A549 (cell line): ENCODE measurements around the gene DYNC1I1. TPM values are rescaled to one million over a fixed set of nuclear protein-coding genes. Genes with fewer than 3 reads are reported as not detected.

Source experiments
- ATAC-seq, 2 experiments: fragments of 200-7000 bp in 1 of 2; fragments of >200 bp in 1 of 2; cut with Nextera tagmentation in 1 of 2; cut with Tn5 transposase in 1 of 2; 3 replicates each; pipeline versions ENCODE4 v1.8.0 to v1.9.1; 2018 to 2020; ENCODE audit warnings: mild to moderate bottlenecking in 1 of 2, moderate library complexity in 1 of 2
- CTCF ChIA-PET: fragments of 300-600 bp; sonication (Branson Sonifier 250); formaldehyde crosslinking; extraction: SDS; loops from one replicate; lab custom pipeline; 2021; ENCODE audit warnings: antibody characterized with exemption, inconsistent platforms; lab: Yijun Ruan, JAX
- POLR2A ChIA-PET: fragments of 350-600 bp; formaldehyde crosslinking; extraction: SDS; loops from one replicate; lab custom pipeline; 2021; ENCODE audit warnings: antibody characterized with exemption, inconsistent platforms; lab: Yijun Ruan, JAX
- DNase-seq, 2 experiments: peaks; one replicate each; pipeline versions ENCODE4 v3.0.0 to v3.0.0-alpha.2; 2011 to 2016; ENCODE audit warnings: low read depth in 1 of 2, low spot score in 1 of 2
- FAIRE-seq: peaks from 2 replicates; lab custom pipeline; 2011; peaks lifted over from hg19 to GRCh38; lab: Jason Lieb, UNC
- H3K27ac ChIP-seq, 2 experiments: fragments of >200 bp; sonication (Bioruptor Twin); formaldehyde crosslinking; 3 replicates each; pipeline ENCODE4 v1.5.1; 2016 to 2017
- H3K4me1 ChIP-seq: fragments of >200 bp; sonication (Bioruptor Twin); formaldehyde crosslinking; 3 replicates; pipeline ENCODE4 v1.6.1; 2016
- H3K4me2 ChIP-seq: fragments of >200 bp; sonication (Bioruptor Twin); formaldehyde crosslinking; 3 replicates; pipeline ENCODE4 v1.6.1; 2016
- H3K4me3 ChIP-seq: fragments of >200 bp; sonication (Bioruptor Twin); formaldehyde crosslinking; 3 replicates; pipeline ENCODE4 v1.5.1; 2016
- H3K9me3 ChIP-seq: fragments of >200 bp; sonication (Bioruptor Twin); formaldehyde crosslinking; 3 replicates; pipeline ENCODE4 v1.6.1; 2016
- BHLHE40 ChIP-seq: IDR thresholded peaks from 2 replicates; pipeline ENCODE4 v1.6.1; 2012; ENCODE audit warnings: low read depth, low read length, inconsistent platforms
- CBX2 ChIP-seq: fragments of 200-600 bp; sonication (generic); IDR thresholded peaks from 2 replicates; pipeline ENCODE4 v1.6.1; 2016; ENCODE audit warnings: low read depth, mild to moderate bottlenecking, borderline replicate concordance
- CEBPB ChIP-seq, 2 experiments: fragments of >200 bp in 1 of 2; sonication (Bioruptor Twin) in 1 of 2; formaldehyde crosslinking in 1 of 2; IDR thresholded peaks; 2 replicates each; pipeline ENCODE4 v1.6.1; 2012 to 2016
- CHD2 ChIP-seq: fragments of 150-350 bp; IDR thresholded peaks from 2 replicates; pipeline ENCODE4 v1.6.1; 2014; ENCODE audit warnings: low read length; ENCODE audit not compliant: partially characterized antibody
- CTCF ChIP-seq: fragments of >200 bp; sonication (Bioruptor Twin); formaldehyde crosslinking; IDR thresholded peaks from 3 replicates; pipeline ENCODE4 v1.5.1; 2016
- FOSB ChIP-seq: fragments of 250-450 bp; sonication (Bioruptor Pico); IDR thresholded peaks from 2 replicates; pipeline ENCODE4 v1.5.0; 2020; ENCODE audit warnings: mild to moderate bottlenecking, moderate library complexity
- FOXS1 ChIP-seq: fragments of 250-450 bp; sonication (Bioruptor Pico); IDR thresholded peaks from 2 replicates; pipeline ENCODE4 v1.5.0; 2020; ENCODE audit warnings: mild to moderate bottlenecking, moderate library complexity
- HES2 ChIP-seq: fragments of >200 bp; sonication (Bioruptor Twin); formaldehyde crosslinking; IDR thresholded peaks from 2 replicates; pipeline ENCODE4 v1.6.1; 2016
- HOXA7 ChIP-seq: fragments of 250-450 bp; sonication (Bioruptor Pico); IDR thresholded peaks from 2 replicates; pipeline ENCODE4 v1.5.0; 2020; ENCODE audit warnings: mild to moderate bottlenecking, moderate library complexity
- JUNB ChIP-seq: fragments of >200 bp; sonication (Bioruptor Twin); formaldehyde crosslinking; IDR thresholded peaks from 2 replicates; pipeline ENCODE4 v1.6.1; 2016
- KDM5A ChIP-seq: fragments of 200-600 bp; sonication (generic); IDR thresholded peaks from 2 replicates; pipeline ENCODE4 v1.6.1; 2016; ENCODE audit warnings: antibody characterized with exemption, mild to moderate bottlenecking
- MAX ChIP-seq: IDR thresholded peaks from 2 replicates; pipeline ENCODE4 v1.6.1; 2012
- NFE2L2 ChIP-seq: fragments of 150-350 bp; conservative IDR thresholded peaks from 2 replicates; pipeline ENCODE4 v1.6.1; 2014; ENCODE audit warnings: low read length
- POLR2A ChIP-seq: IDR thresholded peaks from 2 replicates; pipeline ENCODE4 v1.6.1; 2012; ENCODE audit warnings: mild to moderate bottlenecking, low read length
- RAD21 ChIP-seq, 2 experiments: fragments of >200 bp in 1 of 2; sonication (Bioruptor Twin) in 1 of 2; formaldehyde crosslinking in 1 of 2; IDR thresholded peaks in 1 of 2; conservative IDR thresholded peaks in 1 of 2; 2 replicates in 1 of 2; 3 replicates in 1 of 2; pipeline ENCODE4 v1.6.1; 2012 to 2018; ENCODE audit warnings: inconsistent platforms in 1 of 2
- RFX5 ChIP-seq: fragments of 450-650 bp; IDR thresholded peaks from 2 replicates; pipeline ENCODE4 v1.7.1; 2014; ENCODE audit warnings: antibody characterized with exemption, mild to moderate bottlenecking, moderate library complexity
- SMC3 ChIP-seq: fragments of >200 bp; sonication (Bioruptor Twin); formaldehyde crosslinking; IDR thresholded peaks from 3 replicates; pipeline ENCODE4 v1.6.1; 2018; ENCODE audit warnings: inconsistent platforms
- TFCP2L1 ChIP-seq: fragments of 250-450 bp; sonication (Bioruptor Pico); IDR thresholded peaks from 2 replicates; pipeline ENCODE4 v1.5.0; 2021; ENCODE audit warnings: mild to moderate bottlenecking
- WGBS: methylation state at CpG from one replicate; pipeline ENCODE4 v1.1.6; 2017; ENCODE audit errors: missing lambda C conversion rate; 5-methylcytosine and 5-hydroxymethylcytosine counted together
- polyA plus RNA-seq, 4 experiments: library from polyadenylated mRNA; depleted of rRNA in 3 of 4; stranded (reverse); fragments of >200 nt; fragmentation: RNase III in 1 of 4; extraction: RNeasy Plus Mini Kit Qiagen cat#74134 plus additional on column Dnase treatment in 1 of 4; gene quantifications; 2 replicates in 3 of 4; 3 replicates in 1 of 4; pipeline ENCODE4 v1.2.3, GENCODE V29; 2011 to 2017
- TF ChIP-seq, protein P1 (sequence below): IDR thresholded peaks from 2 replicates; pipeline ENCODE4 v1.6.1; 2012; ENCODE audit warnings: low read depth, borderline replicate concordance
- TF ChIP-seq, protein P2 (sequence below): IDR thresholded peaks from 2 replicates; pipeline ENCODE4 v1.6.1; 2012
- TF ChIP-seq, protein P3 (sequence below): fragments of 250-450 bp; sonication (Bioruptor Pico); IDR thresholded peaks from 2 replicates; pipeline ENCODE4 v1.5.0; 2020; ENCODE audit warnings: low read depth, mild to moderate bottlenecking, moderate library complexity
- TF ChIP-seq, protein P4 (sequence below): fragments of 450-650 bp; IDR thresholded peaks from 2 replicates; pipeline ENCODE4 v1.6.1; 2014; ENCODE audit warnings: antibody characterized with exemption

DYNC1I1 gene
- polyA plus RNA-seq, 2 of the 4 experiments (the other 2 are of a cell fraction): 0.04 TPM; not detected in 1

- Histone ChIP-seq H3K9me3 (0 out of 3 replicates have a peak, but pooled peaks cover 2% of the 10 kb centered on the region), H3K4me1 (no peaks in the 10 kb centered on the region), H3K27ac (no peak overlapping the region), H3K4me2 (no peak overlapping the region), H3K4me3 (no peak overlapping the region)
- no peak for TF ChIP-seq TFCP2L1 (CRISPR knock-in tag)
- TF ChIP-seq HES2: no peak
- no peak for TF ChIP-seq SMC3
- TF ChIP-seq KDM5A: no peak
- TF ChIP-seq, protein P1, sequence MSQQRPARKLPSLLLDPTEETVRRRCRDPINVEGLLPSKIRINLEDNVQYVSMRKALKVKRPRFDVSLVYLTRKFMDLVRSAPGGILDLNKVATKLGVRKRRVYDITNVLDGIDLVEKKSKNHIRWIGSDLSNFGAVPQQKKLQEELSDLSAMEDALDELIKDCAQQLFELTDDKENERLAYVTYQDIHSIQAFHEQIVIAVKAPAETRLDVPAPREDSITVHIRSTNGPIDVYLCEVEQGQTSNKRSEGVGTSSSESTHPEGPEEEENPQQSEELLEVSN: no peak
- no peak for TF ChIP-seq RFX5
- TF ChIP-seq POLR2A: no peak
- no peak for TF ChIP-seq JUNB
- no peak for TF ChIP-seq NFE2L2
- no peak for TF ChIP-seq MAX
- TF ChIP-seq CBX2: no peak
- TF ChIP-seq, protein P2, sequence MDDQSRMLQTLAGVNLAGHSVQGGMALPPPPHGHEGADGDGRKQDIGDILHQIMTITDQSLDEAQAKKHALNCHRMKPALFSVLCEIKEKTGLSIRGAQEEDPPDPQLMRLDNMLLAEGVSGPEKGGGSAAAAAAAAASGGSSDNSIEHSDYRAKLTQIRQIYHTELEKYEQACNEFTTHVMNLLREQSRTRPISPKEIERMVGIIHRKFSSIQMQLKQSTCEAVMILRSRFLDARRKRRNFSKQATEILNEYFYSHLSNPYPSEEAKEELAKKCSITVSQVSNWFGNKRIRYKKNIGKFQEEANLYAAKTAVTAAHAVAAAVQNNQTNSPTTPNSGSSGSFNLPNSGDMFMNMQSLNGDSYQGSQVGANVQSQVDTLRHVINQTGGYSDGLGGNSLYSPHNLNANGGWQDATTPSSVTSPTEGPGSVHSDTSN: no peak
- no peak for TF ChIP-seq CEBPB (IDR thresholded peaks at IDR 0.05)
- TF ChIP-seq FOXS1: no peak
- no peak for TF ChIP-seq FOSB (CRISPR knock-in tag)
- WGBS: 92% methylated on average over 7 of the region's 7 CpGs
- DNase-seq (no peak), ATAC-seq (no peak), FAIRE-seq (no peak)
- ChIA-PET CTCF (no interaction called here), POLR2A (no interaction called here)
Measured at GRCh38 chr7:96116173-96116572, 343.8 kb downstream of the DYNC1I1 start.

GRCh38 chr7:96118449-96119001, 346.2 kb downstream of the DYNC1I1 start:
- Histone ChIP-seq H3K4me1 (no peaks in the 10 kb centered on the region), H3K27ac (no peak overlapping the region), H3K4me3 (no peak overlapping the region), H3K4me2 (no peak overlapping the region), H3K9me3 (no peaks in the 10 kb centered on the region)
- no peak for DNase-seq
- FAIRE-seq: no peak
- TF ChIP-seq BHLHE40 (no peak), CHD2 (no peak), CTCF (no peak), RAD21 (conservative IDR thresholded peaks at IDR 0.05 in 1 of 2, IDR thresholded peaks at IDR 0.05 in 1 of 2) (no peak), HOXA7 (CRISPR knock-in tag) (no peak)
- TF ChIP-seq, protein P3, sequence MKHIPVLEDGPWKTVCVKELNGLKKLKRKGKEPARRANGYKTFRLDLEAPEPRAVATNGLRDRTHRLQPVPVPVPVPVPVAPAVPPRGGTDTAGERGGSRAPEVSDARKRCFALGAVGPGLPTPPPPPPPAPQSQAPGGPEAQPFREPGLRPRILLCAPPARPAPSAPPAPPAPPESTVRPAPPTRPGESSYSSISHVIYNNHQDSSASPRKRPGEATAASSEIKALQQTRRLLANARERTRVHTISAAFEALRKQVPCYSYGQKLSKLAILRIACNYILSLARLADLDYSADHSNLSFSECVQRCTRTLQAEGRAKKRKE: no peak
- TF ChIP-seq, protein P4, sequence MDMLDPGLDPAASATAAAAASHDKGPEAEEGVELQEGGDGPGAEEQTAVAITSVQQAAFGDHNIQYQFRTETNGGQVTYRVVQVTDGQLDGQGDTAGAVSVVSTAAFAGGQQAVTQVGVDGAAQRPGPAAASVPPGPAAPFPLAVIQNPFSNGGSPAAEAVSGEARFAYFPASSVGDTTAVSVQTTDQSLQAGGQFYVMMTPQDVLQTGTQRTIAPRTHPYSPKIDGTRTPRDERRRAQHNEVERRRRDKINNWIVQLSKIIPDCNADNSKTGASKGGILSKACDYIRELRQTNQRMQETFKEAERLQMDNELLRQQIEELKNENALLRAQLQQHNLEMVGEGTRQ: no peak
- CTCF ChIA-PET: no interaction called here
- ATAC-seq: no peak
- POLR2A ChIA-PET: no interaction called here
- 93% methylated on average over 13 of the region's 13 CpGs for WGBS
